Right renal cortex interstitium (tissue), 3 donors: ENCODE results near the gene FIP1L1. TPM values are rescaled to one million over a fixed set of nuclear protein-coding genes. Genes with fewer than 3 reads are reported as not detected.
"Not testable (repeated sequence)": the region's sequence is repeated elsewhere in the genome, so short reads cannot be mapped to it uniquely, and the experiment has no call there.

ENCODE experiments used
- DNase-seq, 3 donors: peaks; one replicate each; pipeline ENCODE4 v3.0.0-alpha.2; 2013; ENCODE audit warnings: low read depth in 3 of 3, low spot score in 2 of 3
- polyA plus RNA-seq, 3 donors: library from polyadenylated mRNA; unstranded; fragments of 120-200 nt; gene quantifications; one replicate each; pipeline ENCODE4 v1.2.1, GENCODE V29; 2013; ENCODE audit not compliant: insufficient read length in 3 of 3

Gene FIP1L1, protein sequence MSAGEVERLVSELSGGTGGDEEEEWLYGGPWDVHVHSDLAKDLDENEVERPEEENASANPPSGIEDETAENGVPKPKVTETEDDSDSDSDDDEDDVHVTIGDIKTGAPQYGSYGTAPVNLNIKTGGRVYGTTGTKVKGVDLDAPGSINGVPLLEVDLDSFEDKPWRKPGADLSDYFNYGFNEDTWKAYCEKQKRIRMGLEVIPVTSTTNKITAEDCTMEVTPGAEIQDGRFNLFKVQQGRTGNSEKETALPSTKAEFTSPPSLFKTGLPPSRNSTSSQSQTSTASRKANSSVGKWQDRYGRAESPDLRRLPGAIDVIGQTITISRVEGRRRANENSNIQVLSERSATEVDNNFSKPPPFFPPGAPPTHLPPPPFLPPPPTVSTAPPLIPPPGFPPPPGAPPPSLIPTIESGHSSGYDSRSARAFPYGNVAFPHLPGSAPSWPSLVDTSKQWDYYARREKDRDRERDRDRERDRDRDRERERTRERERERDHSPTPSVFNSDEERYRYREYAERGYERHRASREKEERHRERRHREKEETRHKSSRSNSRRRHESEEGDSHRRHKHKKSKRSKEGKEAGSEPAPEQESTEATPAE
- 100 to 1,000 TPM; 104 to 117 (median 112) TPM for polyA plus RNA-seq

DNA sequence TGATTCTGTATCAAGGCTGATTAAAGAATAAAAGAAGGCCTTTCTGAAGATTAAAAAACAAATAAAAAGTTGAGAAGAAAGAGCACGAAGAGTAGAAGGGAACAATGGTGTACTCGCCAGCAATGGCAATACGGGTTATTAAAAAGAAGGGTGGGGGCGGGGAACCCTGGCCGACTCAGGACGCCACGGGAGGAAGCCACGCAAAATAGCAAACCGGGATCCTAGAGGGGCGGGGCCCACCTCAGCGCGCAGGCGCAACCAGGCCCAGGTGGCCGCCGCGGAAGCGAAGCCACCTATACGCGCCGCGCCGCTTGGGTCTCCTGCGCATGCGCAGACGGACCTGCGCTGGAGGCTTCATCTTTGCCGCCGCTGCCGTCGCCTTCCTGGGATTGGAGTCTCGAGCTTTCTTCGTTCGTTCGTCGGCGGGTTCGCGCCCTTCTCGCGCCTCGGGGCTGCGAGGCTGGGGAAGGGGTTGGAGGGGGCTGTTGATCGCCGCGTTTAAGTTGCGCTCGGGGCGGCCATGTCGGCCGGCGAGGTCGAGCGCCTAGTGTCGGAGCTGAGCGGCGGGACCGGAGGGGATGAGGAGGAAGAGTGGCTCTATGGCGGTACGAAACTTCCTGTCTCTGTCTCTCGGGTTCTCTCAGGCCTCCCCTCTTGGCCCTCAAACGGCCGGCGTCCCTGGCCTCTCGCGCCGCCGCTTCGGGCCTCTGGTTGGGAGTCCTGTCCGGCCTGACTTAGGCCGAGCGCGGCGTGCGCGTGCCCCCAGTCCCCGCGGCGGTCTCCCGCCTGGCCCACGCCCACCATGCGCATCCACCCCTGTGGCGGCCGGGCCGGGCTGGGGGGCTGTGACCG, at the start of gene FIP1L1:
Gene FIP1L1 (plus strand): TSS at position 323 of the 852 bp plus-strand sequence. CDS start 198 bp downstream, at position 521.
- peak; percentile 77 to 89 (median 83) for DNase-seq

DNA sequence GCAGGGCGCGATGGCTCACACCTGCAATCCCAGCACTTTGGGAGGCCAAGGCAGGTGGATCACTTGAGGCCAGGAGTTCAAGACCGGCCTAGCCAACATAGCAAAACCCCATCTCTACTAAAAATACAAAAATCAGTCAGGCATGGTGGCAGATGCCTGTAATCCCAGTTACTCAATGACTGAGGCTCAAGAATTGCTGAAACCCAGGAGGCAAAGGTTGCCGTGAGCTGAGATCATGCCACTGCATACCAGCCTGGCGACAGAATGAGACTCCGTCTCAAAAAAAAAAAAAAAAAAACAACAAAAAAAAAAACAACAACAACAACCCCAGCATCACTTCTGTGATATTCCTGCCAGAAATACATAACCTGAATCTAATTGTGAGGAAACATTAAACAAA, 42.5 kb upstream of the FIP1L1 start:
- not testable (repeated sequence) for DNase-seq

DNA sequence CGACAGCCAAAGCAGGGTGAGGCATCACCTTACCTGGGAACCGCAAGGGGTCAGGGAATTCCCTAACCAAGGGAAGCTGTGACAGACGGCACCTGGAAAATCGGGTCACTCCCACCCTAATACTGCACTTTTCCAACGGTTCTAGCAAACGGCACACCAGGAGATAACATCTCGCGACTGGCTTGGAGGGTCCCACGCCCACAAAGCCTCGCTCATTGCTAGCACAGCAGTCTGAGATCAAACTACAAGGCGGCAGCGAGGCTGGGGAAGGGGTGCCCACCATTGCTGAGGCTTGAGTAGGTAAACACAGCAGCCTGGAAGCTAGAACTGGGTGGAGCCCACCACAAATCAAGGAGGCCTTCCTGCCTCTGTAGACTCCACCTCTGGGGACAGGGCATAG, 37.3 kb upstream of the FIP1L1 start:
- not testable (repeated sequence) for DNase-seq

DNA sequence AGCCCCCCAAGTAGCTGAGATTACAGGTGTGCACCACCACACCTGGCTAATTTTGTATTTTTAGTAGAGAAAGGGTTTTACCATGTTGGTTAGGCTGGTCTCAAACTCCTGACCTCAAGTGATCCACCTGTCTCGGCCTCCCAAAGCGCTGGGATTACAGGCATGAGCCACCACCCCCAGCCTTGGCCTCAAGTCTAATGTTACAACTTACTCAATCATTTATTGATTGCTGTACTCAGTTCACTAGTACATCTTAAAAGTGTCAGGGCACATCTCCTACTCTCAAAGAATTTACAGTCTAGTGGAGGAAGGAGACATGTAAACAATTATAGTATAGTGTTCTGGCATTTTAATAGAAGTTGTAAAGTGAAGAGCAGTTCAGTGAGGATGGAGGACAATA, 31.0 kb upstream of the FIP1L1 start:
- not testable (repeated sequence) for DNase-seq

DNA sequence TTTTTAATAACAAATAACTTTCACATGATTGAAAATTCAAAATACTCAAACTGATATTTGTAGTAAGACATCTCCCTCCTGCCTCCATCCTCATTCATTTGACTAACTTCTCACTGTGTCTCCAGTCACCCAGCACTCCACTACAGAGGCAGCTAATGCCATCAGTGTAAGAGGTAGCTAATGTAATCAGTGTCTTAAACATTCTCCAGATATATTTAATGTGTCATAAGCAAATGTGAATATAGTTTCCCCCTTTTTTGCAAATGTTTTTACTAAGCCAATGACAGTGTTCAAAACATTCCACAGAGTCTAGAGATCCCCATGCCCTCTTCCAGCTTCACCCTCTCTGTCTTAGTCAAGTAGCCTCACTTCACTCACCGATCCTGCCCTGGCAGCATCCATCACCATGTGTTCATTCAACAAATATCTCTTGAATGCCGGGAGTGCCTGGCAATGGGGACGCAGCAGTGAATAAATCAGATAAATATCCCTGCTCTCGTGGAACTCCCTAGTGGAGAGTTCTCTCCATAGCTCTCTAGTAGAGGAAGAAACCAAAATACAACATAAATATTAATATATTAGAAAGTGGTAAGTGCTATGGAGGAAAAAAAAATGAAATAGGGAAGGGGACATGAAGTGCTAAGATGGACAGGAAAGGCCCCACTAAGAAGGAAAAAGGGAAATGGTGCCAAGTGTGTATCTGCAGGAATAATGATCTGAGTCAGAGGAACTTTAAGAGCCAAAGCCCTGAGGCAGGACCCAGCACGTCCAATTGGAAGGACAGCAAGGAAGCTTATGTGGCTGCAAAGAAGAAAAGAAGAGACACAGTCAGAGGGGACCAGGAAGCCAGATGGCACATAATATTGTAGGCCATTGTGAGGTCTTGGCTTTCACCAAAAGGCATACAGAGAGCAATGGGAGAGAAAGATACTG, 30.3 kb upstream of the FIP1L1 start:
- no peak for DNase-seq

DNA sequence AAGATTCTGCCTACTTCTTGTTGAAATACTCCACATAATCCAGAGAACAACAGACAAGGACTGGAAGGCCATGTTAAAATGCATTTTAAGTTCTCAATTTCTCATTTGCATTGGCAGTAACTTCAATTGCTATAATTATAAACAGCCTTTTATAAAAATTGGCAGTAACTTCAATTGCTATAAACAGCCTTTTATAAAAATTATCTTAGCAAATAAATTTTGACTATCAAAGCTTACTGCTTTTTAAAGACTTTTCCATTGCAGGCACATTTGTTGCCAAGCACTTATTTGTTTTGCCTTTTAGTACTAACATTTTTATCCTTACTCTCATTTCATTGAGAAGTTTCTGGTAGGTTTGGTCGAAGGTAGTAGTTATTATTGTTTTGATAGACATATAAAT, 29.4 kb upstream of the FIP1L1 start:
- DNase-seq = no peak

DNA sequence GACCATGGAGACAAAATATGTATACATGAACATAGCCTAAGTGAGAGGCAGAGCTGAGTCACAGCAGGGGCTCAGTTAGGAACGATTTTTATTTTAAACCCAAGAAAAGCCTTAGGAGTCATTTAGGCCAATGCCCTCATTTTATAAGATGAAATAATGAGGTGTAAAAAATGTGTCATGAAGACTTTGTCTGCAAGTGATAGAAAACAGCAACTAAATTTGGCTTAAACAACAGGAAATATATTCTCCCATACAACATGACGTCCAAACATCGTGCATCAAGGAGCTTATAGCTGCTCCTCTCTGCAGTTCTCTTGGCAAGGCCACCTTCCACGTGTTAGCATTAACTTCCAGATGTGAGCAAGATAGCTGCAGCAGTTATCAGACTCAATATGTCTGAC, 28.4 kb upstream of the FIP1L1 start:
- no peak for DNase-seq

DNA sequence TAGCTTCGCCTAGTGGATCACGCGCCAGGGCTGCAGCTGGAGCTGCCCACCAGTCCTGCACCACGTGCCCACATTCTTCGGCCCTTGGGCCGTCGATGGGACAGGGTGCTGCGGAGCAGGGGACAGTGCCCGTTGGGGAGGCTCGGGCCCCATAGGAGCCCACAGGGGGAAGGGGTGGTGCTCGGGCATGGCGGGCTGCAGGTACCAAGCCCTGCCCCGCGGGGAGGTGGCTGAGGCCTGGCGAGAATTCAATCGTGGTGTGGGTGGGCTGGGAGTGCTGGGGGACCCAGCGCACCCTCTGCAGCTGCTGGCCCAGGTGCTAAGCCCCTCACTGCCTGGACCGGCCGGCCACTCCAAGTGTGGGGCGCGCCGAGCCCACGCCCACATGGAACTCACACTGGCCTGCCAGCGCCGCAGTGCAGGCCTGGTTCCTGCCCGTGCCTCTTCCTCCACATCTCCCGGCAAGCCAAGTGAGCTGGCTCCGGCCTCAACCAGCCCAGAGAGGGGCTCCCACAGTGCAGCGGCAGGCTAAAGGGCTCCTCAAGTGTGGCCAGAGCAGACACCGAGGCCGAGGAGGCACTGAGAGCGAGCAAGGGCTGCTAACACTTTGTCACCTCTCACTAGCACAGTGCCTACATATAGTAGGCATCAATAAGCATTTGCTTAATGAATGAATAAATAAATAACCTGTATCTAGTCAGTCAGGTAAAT, 23.3 kb upstream of the FIP1L1 start:
- DNase-seq = no peak

DNA sequence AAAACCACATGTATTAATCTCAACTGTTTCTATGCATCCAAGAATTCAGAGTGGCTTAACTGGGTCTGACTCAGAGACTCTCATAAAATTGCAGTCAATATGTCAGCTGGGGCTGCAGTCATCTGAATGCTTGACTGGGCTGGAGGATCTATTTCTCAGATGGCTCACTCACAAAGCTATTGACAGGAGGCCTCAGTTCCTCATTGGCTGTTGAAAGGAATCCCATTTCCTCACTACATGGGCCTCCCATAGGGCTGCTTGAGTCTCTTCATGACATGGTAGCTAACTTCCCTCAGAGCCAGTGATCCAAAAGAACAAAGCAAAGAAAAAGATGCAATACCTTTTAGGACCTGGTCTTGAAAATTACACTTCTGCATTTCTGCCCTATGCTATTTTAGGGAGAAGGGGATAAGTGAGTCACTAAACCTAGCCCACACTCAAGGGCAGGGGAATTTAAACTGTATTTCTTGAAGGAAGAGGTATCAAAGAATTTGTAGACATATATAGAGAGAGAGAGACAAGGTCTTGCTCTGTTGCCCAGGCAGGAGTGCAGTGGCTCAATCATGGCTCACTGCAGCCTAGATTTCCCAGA, 21.4 kb upstream of the FIP1L1 start:
- DNase-seq = no peak

DNA sequence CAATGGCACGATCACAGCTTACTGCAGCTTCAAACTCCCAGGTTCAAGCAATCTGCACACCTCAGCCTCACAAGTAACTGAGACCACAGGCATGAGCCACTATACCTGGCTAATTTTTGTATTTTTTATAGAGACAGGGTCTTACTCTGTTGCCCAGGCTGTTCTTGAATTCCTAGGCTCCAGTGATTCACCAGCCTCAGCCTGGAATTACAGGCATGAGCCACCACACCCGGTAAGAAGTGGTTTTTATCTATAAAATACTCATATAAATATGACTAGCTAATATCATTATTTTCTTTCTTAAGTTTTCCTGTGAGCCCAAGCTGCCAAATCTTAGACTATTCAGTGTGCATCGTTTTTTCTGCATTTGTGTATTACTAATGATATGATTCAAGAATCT, 16.0 kb upstream of the FIP1L1 start:
- DNase-seq = no peak

DNA sequence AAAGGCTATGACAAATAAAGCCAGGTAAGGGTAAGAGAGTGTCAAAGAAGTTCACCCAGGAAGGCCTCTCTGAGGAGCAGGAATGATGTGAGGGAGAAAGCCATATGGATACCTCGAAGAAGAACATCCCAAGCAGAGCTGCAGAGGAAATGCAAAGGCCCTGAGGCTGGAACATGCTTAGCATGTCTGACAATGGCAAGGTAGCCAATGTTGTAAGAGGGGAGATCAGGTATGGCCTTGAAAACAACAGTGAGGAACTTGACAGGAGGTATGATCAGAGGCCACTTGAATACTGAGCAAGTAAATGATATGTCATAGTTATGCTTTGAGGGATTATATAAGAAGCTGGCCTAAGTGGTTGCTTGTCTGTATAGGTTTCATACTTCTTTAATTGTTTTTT, 15.3 kb upstream of the FIP1L1 start:
- no peak for DNase-seq

DNA sequence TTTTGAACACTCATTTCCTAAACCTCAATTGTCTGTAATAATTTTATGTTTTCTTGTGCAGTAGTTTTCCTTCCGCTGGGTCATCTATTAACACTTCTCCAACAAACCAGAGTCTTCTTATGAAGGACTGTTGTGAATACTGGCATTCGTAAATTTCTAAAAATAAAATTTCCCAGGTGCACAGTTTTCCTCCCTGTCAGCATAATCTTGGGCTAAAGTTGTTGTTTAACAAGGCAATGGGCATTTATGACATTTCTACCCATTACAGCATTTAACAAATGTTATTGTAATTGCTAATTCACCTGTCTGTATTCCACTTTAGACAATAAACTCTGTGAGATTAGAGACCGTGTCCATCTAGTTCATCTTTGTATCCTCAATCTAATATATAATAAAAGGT, 12.8 kb upstream of the FIP1L1 start:
- DNase-seq = no peak

DNA sequence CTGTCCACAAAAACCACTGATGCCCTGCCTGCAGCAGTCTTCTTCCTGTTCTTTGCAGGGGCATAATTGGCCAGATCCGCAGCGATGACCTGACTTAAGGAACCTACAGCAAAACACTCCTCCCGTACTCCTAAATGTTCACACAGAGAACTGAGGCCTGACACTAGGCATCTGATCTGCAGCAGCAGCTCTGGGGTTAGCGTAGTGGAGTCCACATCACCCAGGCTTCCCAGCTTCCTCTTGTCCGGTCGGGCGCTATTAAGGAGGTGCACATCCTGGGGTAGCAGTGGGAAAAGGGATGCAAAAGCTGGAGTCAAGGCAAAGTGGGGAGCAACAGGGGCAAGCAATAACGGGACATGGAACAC, 12.3 kb upstream of the FIP1L1 start:
- DNase-seq = no peak

DNA sequence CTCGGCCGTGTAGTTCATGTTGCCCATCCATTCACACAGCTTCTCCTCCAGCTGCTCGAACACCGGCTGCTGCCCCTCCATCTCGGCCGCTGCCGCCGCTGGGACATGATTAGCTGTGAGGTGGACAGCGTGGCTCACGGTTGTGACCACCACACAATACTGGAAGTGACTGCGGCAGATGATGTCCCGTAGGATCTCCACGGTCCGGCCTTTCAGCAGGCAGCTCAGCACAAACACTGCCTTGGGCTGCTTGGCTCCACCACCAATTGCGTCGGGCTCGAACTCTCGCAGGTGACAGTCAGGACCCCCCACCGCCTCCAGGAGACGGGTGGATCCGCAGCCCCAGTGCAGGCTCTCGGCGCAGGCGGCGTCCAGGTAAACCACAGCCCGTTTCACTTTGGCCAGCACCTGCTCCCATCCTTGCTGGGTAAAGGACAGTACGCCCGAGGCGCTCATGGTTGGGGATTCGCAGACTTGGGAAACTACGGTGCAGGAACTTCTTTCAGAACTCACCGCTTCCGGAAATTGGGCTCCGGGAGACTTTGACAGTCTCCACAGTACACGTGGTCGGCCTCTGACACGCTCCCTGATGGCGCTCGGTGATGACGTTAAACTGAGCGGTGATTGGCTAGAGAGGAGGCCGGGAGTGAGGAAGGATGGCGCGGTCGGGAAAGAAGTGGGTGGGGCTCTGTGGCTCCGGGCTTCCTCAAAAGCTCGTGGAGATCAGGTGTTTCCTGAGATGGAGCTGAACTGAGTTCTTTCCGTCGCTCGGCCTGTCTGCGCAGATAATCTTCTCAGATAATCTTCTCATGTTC, 11.7 kb upstream of the FIP1L1 start, which contains the start of gene SCFD2:
Gene SCFD2 (minus strand): TSS at position 576 of the 815 bp plus-strand sequence.
- peak; percentile 90 to 97 (median 96) for DNase-seq

DNA sequence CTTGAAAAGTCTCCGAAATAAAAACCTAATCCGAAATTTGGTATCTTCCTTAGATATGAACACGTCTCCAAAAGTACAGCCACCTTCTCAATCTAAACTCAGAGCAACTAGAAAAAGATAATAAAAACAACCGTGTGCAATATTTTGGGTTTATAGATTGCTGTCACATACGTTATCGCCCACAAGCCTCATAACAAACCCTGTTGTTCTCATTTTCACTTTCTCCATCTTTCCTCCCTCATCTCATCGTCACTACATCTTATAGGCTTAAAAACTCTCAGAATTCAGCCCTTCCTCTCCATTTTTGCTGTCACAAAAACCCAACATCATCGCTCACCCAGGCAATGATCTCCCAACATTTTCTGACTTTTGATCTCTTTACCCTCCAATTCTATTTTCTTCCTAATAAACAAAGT, 11.1 kb upstream of the FIP1L1 start:
- no peak for DNase-seq

DNA sequence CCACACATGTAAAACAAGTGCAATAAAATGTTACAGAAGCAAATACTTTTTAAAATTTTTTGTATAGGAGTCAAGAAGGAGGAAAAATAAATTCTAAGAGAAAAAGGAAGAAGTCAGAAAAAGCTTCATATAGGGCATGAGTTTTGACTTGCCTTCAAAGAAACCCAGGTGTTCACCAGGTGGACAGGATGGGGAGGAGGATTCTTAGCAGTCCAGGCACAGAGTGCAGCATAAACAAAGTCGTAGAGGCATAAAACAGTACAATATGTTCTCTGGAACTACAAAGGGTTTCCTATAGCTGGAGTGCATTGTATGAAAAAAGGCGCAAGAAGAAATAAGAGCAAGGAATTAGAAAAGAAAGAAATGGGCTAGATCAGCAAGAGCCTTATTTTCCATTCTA, 9.7 kb upstream of the FIP1L1 start:
- DNase-seq = no peak

DNA sequence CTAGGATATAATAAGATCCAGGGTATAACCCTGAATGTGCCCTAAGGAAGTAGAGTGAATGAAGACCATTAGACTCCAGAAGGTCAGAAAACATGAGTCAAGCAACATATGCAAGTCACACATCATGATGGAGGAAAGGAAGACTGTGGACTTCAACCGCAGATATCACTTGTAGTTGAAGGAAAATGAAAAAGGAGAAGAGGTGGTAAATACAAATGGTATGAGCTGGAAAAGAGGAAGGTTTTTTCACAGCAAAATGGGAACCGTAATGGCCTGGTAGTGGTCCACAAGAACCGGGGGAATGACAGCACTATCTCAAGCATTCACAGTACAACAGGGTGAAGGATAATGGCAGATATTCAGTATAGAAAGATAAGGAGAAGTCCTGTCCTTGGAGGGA, 6.4 kb upstream of the FIP1L1 start:
- DNase-seq = no peak

DNA sequence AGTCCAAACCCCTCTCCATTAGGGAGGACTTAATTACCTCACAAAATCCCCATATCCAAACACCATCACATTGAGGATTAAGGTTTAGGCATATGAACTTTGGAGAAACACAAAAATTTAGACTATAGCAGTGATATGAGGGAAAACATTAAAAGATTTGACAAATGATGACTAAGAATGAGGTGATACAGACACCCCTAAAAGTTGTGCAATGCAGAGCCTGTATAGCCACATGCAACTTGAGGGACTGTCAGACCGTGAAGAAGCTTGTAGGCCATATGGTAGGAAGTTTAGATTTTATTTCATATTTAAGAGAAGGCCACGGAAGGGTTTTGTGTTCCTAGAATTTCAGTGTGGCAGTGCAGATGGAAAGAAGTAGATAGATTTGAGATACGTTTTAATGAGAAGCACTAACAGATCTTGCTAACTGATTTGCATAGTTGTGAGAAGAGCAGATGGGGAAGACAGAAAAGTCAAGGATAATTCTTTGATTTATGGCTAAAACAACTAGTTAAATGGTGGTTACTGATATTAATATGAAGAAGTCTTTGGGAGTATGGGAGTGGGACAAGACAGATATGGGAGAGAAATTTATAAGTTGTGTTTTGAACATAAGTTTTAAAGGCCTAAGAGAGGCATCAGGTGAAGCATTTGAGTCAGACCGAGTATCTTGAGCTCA, 5.5 kb upstream of the FIP1L1 start:
- no peak for DNase-seq
